ELR (cell line): ENCODE measurements around the gene EDEM2.
"Not testable (repeated sequence)": the region's sequence is repeated elsewhere in the genome, so short reads cannot be mapped to it uniquely, and the experiment has no call there.

ENCODE experiments used
- DNase-seq: peaks from one replicate; pipeline ENCODE4 v3.0.0-alpha.2; 2015; ENCODE audit warnings: low read depth

Gene EDEM2

DNA sequence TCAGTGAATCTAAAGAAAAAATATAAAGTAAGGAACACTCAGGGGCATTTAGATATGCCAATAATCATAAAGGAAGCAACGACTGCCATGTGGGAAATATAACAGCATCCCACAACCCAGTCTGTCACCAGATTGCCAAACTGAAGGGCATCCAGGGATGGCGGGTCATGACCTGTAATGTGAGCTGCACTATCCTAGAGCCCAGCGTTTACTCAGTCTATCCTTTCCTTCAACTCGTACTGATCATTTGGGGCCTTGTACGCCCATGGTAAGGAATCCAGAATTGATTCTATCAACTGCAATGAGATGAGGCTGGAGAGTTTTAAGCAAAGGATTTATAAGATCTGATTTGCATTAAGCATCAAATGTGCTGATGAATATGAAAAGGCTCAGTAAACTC lies 59.8 kb downstream of the EDEM2 start:
- DNase-seq = no peak

GRCh38 chr20:35085477-35086225 lies 61.5 kb downstream of the EDEM2 start:
- DNase-seq = no peak

- no peak for DNase-seq
Measured at GRCh38 chr20:35084998-35085397, 62.1 kb downstream of the EDEM2 start.

DNA sequence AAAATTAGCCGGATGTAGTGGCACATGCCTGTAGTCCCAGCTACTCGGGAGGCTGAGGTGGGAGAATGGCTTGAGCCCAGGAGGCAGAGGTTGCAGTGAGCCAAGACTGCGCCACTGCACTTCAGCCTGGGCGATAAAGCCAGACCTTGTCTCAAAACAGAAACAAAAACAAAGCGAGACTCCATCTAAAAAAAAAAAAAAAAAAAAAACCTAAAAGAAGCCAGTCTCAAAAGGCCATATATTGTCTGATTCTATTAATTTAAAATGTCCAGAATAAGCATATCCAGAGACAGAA lies 66.8 kb downstream of the EDEM2 start:
- DNase-seq = not testable (repeated sequence)

DNA sequence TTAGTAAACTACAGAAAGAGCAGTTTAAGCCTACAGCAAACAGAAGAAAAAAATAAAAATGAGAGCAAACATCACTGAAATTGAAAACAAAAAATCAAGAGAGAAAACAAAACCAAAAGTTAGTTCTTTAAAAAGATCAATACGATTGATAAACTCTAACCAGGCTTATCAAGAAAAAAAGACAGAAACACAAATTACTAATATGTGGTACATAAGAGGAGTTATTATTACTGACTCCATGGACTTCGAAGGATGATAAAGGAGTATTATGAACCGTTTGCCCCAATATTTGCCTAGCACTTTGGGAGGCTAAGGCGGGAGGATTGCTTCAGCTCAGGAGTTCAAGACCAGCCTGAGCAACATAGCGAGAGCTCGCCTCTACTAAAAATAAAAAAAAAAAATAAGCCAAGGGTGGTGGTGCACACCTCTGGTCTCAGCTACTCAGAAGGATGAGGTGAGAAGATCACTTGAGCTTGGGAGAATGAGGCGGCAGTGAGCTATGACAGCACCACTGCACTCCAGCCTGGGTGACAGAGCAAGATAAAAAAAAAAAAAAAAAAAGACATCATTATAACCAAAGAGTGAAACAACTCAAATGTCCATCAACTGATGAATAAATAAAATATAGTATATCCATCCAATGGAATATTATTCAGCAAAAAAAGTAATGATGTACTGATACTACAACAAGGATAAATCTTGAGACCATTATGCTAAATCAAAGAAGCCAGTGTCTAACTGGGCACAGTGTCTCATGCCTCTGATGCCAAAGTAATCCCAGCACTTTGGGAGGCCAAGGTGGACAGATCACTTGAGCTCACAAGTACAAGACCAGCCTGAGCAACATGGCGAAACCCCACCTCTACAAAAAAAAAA lies 67.4 kb downstream of the EDEM2 start:
- DNase-seq = no peak

- no peak for DNase-seq
Measured at GRCh38 chr20:35077872-35078271, 69.3 kb downstream of the EDEM2 start.

DNA sequence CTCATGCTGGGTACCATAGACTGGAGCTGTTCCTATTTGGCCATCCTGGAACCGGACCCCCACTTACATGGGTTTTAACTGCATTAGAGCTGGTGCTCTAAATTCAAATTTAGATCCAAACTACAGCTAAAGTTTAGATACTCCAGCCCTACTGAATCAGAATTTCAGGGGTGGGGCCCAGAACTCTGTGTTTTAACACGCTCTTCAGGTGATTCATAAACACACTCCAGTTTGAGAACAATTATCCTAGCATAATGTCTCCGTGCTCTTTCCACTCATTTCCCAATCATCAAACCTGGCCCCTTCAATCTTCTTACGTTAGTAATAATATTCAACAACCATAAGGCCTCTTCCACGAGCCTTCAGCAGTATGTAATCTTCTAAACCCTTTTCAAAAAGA lies 69.8 kb downstream of the EDEM2 start:
- DNase-seq = no peak

GRCh38 chr20:35071436-35072153 lies 75.5 kb downstream of the EDEM2 start:
- not testable (repeated sequence) for DNase-seq

GRCh38 chr20:35066194-35066593 lies 80.9 kb downstream of the EDEM2 start:
- no peak for DNase-seq
